GM20000 (cell line): ENCODE data around the gene MAPK14.

Source experiments
- DNase-seq: peaks from one replicate; pipeline ENCODE4 v3.0.0; 2012; ENCODE audit warnings: low spot score
- TF ChIP-seq, protein P1 (sequence below): IDR thresholded peaks from 2 replicates; pipeline ENCODE4 v1.5.1; 2012; ENCODE audit warnings: mild to moderate bottlenecking, control low read depth; ENCODE audit errors: extremely low read depth, missing control alignments

MAPK14 gene

GRCh38 chr6:36064770-36065396, 37.3 kb downstream of the MAPK14 start:
- TF ChIP-seq, protein P1, sequence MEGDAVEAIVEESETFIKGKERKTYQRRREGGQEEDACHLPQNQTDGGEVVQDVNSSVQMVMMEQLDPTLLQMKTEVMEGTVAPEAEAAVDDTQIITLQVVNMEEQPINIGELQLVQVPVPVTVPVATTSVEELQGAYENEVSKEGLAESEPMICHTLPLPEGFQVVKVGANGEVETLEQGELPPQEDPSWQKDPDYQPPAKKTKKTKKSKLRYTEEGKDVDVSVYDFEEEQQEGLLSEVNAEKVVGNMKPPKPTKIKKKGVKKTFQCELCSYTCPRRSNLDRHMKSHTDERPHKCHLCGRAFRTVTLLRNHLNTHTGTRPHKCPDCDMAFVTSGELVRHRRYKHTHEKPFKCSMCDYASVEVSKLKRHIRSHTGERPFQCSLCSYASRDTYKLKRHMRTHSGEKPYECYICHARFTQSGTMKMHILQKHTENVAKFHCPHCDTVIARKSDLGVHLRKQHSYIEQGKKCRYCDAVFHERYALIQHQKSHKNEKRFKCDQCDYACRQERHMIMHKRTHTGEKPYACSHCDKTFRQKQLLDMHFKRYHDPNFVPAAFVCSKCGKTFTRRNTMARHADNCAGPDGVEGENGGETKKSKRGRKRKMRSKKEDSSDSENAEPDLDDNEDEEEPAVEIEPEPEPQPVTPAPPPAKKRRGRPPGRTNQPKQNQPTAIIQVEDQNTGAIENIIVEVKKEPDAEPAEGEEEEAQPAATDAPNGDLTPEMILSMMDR, result no peak
- DNase-seq, result no peak

- TF ChIP-seq, protein P1, result no peak
Measured at GRCh38 chr6:36065916-36066315, 38.3 kb downstream of the MAPK14 start.

GRCh38 chr6:36066817-36067216, 39.2 kb downstream of the MAPK14 start:
- DNase-seq, result no peak
- TF ChIP-seq, protein P1, result no peak

More at GRCh38 chr6:36065916-36066315, 38.3 kb downstream of the MAPK14 start:
- DNase-seq, result no peak

- DNase-seq, result no peak
- TF ChIP-seq, protein P1, result no peak
Measured at GRCh38 chr6:36067374-36068011, 39.9 kb downstream of the MAPK14 start.

DNA sequence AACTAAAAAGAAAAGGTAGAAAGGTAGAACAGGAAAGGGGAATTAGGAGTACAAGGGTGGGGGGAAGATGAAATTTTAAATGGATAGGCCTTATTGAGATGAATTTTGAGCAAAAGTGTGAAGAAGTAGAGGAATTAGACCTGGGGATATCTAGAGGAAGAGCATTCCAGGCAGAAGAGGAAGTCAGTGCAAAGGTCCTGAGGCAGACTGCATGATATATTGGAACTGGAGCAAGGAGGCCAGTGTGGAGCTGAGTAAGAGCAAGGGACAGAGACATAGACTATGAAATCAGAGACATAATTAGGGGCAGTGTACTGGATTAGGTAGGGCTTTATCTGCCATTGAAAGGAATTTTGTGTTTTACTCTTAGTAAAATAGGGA, 40.4 kb downstream of the MAPK14 start:
- TF ChIP-seq, protein P1, result no peak
- DNase-seq, result no peak

GRCh38 chr6:36068586-36068985, 41.0 kb downstream of the MAPK14 start:
- TF ChIP-seq, protein P1, result no peak
- DNase-seq, result no peak

DNA sequence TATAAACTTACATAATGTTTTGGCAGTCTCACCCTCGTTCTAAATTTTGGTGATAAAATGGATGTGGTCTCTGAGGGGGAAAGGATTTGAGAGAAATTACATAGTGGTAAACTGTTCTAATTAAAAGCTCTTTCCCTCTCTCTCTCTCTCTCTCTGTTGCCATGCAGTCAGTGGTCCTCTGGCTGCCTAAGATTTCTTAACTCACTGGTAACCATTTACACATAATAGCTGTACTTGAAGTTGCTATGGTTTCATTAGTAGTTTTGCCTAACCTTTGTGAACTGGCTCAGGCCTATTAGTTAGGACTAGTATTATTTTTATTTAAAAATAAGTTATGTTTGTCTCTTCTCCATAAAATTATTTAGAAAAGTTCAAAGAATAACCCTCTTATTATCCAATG, 42.0 kb downstream of the MAPK14 start:
- no peak for DNase-seq
- TF ChIP-seq, protein P1, result no peak
